ENCODE measurements around the gene OR2C3. TPM values are rescaled to one million over a fixed set of nuclear protein-coding genes. Genes with fewer than 3 reads are reported as not detected.

OR2C3 gene
- total RNA-seq, result under 1 TPM in 1 of 2 experiments, not detected in 1; 0.02 TPM

GRCh38 chr1:247536340-247536739 lies at the start of gene OR2C3:
OR2C3 (minus strand) TSS chr1:247536440; CDS start chr1:247532511, 3,929 bp downstream.
- Mint-ChIP-seq H3K27me3 (peaks cover 3% of the 10 kb centered on the region), H3K4me3 (no peak within 1 kb of the TSS), H3K4me1 (ENCODE audit: low read depth) (peaks cover 3% of the 10 kb centered on the region), H3K27ac (no peak within 1 kb of the TSS), H3K9me3 (no peaks in the 10 kb centered on the region), H3K36me3 (ENCODE audit: low read depth) (no peaks in the 10 kb centered on the region)
- ChIA-PET CTCF (no interaction called here), POLR2A (no interaction called here)
- intact Hi-C loops (cut with micrococcal nuclease), result no loop called here
- TF ChIP-seq CTCF (IDR thresholded peaks at IDR 0.05), result no peak
- DNase-seq, result no peak
- ATAC-seq, result no peak

- Mint-ChIP-seq H3K27ac (no peak overlapping the region), H3K9me3 (no peaks in the 10 kb centered on the region), H3K4me3 (no peak overlapping the region), H3K27me3 (peaks cover 7% of the 10 kb centered on the region), H3K4me1 (ENCODE audit: low read depth) (no peaks in the 10 kb centered on the region), H3K36me3 (ENCODE audit: low read depth) (no peaks in the 10 kb centered on the region)
- intact Hi-C loops (cut with micrococcal nuclease), result no loop called here
- no peak for ATAC-seq
- CTCF ChIA-PET, result interaction anchor here (2.8 kb wide), 1 partner anchor 206 kb away, joined by 8 read pairs; no protein-coding TSS in a partner anchor
- POLR2A ChIA-PET, result no interaction called here
- no peak for DNase-seq
- no peak for TF ChIP-seq CTCF (IDR thresholded peaks at IDR 0.05)
Observed at GRCh38 chr1:247578946-247579460, 42.8 kb upstream of the OR2C3 start.

- ChIA-PET POLR2A (no interaction called here), CTCF (interaction anchor here (0.6 to 1.4 kb wide), 5 partner anchors 9 to 187 kb away, joined by 3 to 4 read pairs (median 3); partner anchors contain the start of gene OR2G2)
- no peaks in the 10 kb centered on the region for H3K4me1 Mint-ChIP-seq (ENCODE audit: low read depth)
- H3K36me3 Mint-ChIP-seq (ENCODE audit: low read depth), result no peaks in the 10 kb centered on the region
- H3K27me3 Mint-ChIP-seq, result peaks cover 10% of the 10 kb centered on the region
- no peak overlapping the region for H3K4me3 Mint-ChIP-seq
- intact Hi-C loops (cut with micrococcal nuclease), result no loop called here
- no peaks in the 10 kb centered on the region for H3K9me3 Mint-ChIP-seq
- ATAC-seq (no peak), DNase-seq (no peak)
- peak; percentile 59 for TF ChIP-seq CTCF (IDR thresholded peaks at IDR 0.05)
- no peak overlapping the region for H3K27ac Mint-ChIP-seq
Observed at GRCh38 chr1:247576514-247576913, 40.3 kb upstream of the OR2C3 start.

- TF ChIP-seq CTCF (IDR thresholded peaks at IDR 0.05), result no peak
- ChIA-PET POLR2A (no interaction called here), CTCF (interaction anchor here (1.1 to 2.9 kb wide), 2 partner anchors 74 to 202 kb away, joined by 3 to 7 read pairs; no protein-coding TSS in a partner anchor)
- no peak for ATAC-seq
- H3K27me3 Mint-ChIP-seq, result peaks cover 10% of the 10 kb centered on the region
- DNase-seq, result no peak
- H3K4me1 Mint-ChIP-seq (ENCODE audit: low read depth), result no peaks in the 10 kb centered on the region
- H3K27ac Mint-ChIP-seq, result no peak overlapping the region
- intact Hi-C loops (cut with micrococcal nuclease), result no loop called here
- H3K36me3 Mint-ChIP-seq (ENCODE audit: low read depth), result no peaks in the 10 kb centered on the region
- H3K9me3 Mint-ChIP-seq, result peaks cover 9% of the 10 kb centered on the region
- H3K4me3 Mint-ChIP-seq, result no peak overlapping the region
Observed at GRCh38 chr1:247574664-247575063, 38.4 kb upstream of the OR2C3 start.

- no peak for TF ChIP-seq CTCF (IDR thresholded peaks at IDR 0.05)
- ChIA-PET CTCF (interaction anchor here (1.1 to 2.9 kb wide), 2 partner anchors 74 to 202 kb away, joined by 3 to 7 read pairs; no protein-coding TSS in a partner anchor), POLR2A (no interaction called here)
- DNase-seq (no peak), ATAC-seq (no peak)
- no peaks in the 10 kb centered on the region for H3K36me3 Mint-ChIP-seq (ENCODE audit: low read depth)
- peaks cover 9% of the 10 kb centered on the region for H3K9me3 Mint-ChIP-seq
- intact Hi-C loops (cut with micrococcal nuclease), result no loop called here
- H3K27ac Mint-ChIP-seq, result no peak overlapping the region
- no peaks in the 10 kb centered on the region for H3K4me1 Mint-ChIP-seq (ENCODE audit: low read depth)
- no peak overlapping the region for H3K4me3 Mint-ChIP-seq
- peaks cover 10% of the 10 kb centered on the region for H3K27me3 Mint-ChIP-seq
Observed at GRCh38 chr1:247574236-247574635, 38.0 kb upstream of the OR2C3 start.

Data from activated CD8-positive, alpha-beta T cell treated with anti-CD3 and anti-CD28 coated beads for 36 hours (primary cell).